IMR-90 (cell line): ENCODE results near the gene HPSE2. TPM values are rescaled to one million over a fixed set of nuclear protein-coding genes. Genes with fewer than 3 reads are reported as not detected.
A peak's percentile ranks its signal among the peaks of the same experiment; 100 is the strongest.

Experiments used
- ATAC-seq: fragments of 200-7000 bp; cut with Tn5 transposase; 2 replicates; pipeline ENCODE4 v1.9.1; 2020; ENCODE audit warnings: low read depth, mild to moderate bottlenecking, moderate library complexity
- BruUV-seq: library from RNA; stranded (reverse); fragments of 400-500 nt; replicated peaks from 2 replicates; lab custom pipeline; 2021; lab: Mats Ljungman, UMichigan
- CTCF ChIA-PET: fragments of 300-600 bp; formaldehyde crosslinking; extraction: SDS; loops from one replicate; lab custom pipeline; 2021; ENCODE audit warnings: antibody characterized with exemption; lab: Yijun Ruan, JAX
- POLR2A ChIA-PET: fragments of 300-600 bp; sonication (Branson Sonifier 250); formaldehyde crosslinking; loops from one replicate; lab custom pipeline; 2022; ENCODE audit warnings: antibody characterized with exemption; ENCODE audit not compliant: unreplicated experiment; lab: Charles Lee
- DNase-seq: peaks from one replicate; pipeline ENCODE4 v3.0.0; 2013
- H2AFZ ChIP-seq: replicated peaks from 2 replicates; pipeline ENCODE3; 2013; ENCODE audit warnings: low read length, mild to moderate bottlenecking; ENCODE audit not compliant: poor library complexity
- H2AK5ac ChIP-seq: 2 replicates; pipeline ENCODE4 v1.6.1; 2013; ENCODE audit warnings: low read depth, low read length, inconsistent platforms
- H2AK9ac ChIP-seq: replicated peaks from 2 replicates; pipeline ENCODE3; 2013; ENCODE audit warnings: mild to moderate bottlenecking, low read depth, low read length, moderate library complexity; ENCODE audit not compliant: poor library complexity
- H2BK120ac ChIP-seq: 2 replicates; pipeline ENCODE4 v1.6.1; 2013; ENCODE audit warnings: low read depth, low read length, inconsistent platforms
- H2BK15ac ChIP-seq: 3 replicates; pipeline ENCODE4 v1.6.1; 2013; ENCODE audit warnings: low read depth, low read length, inconsistent platforms
- H2BK20ac ChIP-seq: 2 replicates; pipeline ENCODE4 v1.6.1; 2013; ENCODE audit warnings: low read depth, mild to moderate bottlenecking, inconsistent platforms, low read length, moderate library complexity
- H2BK5ac ChIP-seq: 2 replicates; pipeline ENCODE4 v1.6.1; 2013; ENCODE audit warnings: mild to moderate bottlenecking, low read depth, low read length, inconsistent platforms; ENCODE audit not compliant: poor library complexity, severe bottlenecking
- H3K14ac ChIP-seq: replicated peaks from 2 replicates; pipeline ENCODE4 v1.6.1; 2013; ENCODE audit warnings: low read depth, low read length, inconsistent platforms
- H3K18ac ChIP-seq: 2 replicates; pipeline ENCODE4 v1.6.1; 2013; ENCODE audit warnings: low read depth, low read length, control low read depth
- H3K23ac ChIP-seq: 2 replicates; pipeline ENCODE4 v1.6.1; 2013; ENCODE audit warnings: low read depth, low read length, inconsistent platforms
- H3K27ac ChIP-seq: 2 replicates; pipeline ENCODE4 v1.5.1; 2013; ENCODE audit warnings: mild to moderate bottlenecking, control low read depth, low read length; ENCODE audit not compliant: insufficient read depth
- H3K27me3 ChIP-seq: 2 replicates; pipeline ENCODE4 v1.6.1; 2013; ENCODE audit warnings: low read length; ENCODE audit not compliant: control insufficient read depth, insufficient read depth
- H3K36me3 ChIP-seq: 2 replicates; pipeline ENCODE4 v1.6.1; 2013; ENCODE audit warnings: low read length, mixed read lengths; ENCODE audit not compliant: control insufficient read depth, insufficient read depth
- H3K4ac ChIP-seq: 2 replicates; pipeline ENCODE4 v1.6.1; 2013; ENCODE audit warnings: low read depth, low read length, inconsistent platforms
- H3K4me1 ChIP-seq: 2 replicates; pipeline ENCODE4 v1.6.1; 2013; ENCODE audit warnings: low read length, mixed read lengths; ENCODE audit not compliant: control insufficient read depth, insufficient read depth
- H3K4me2 ChIP-seq: 2 replicates; pipeline ENCODE4 v1.6.1; 2013; ENCODE audit warnings: low read depth, mild to moderate bottlenecking, control low read depth, low read length, moderate library complexity
- H3K4me3 ChIP-seq: 2 replicates; pipeline ENCODE4 v1.5.1; 2013; ENCODE audit warnings: low read depth, mild to moderate bottlenecking, control low read depth, low read length, moderate library complexity; ENCODE audit not compliant: insufficient read depth
- H3K56ac ChIP-seq: 2 replicates; pipeline ENCODE4 v1.6.1; 2013; ENCODE audit warnings: low read length, inconsistent platforms; ENCODE audit not compliant: insufficient read depth; ENCODE audit errors: extremely low read depth
- H3K79me1 ChIP-seq, 2 experiments: 2 replicates each; pipeline ENCODE4 v1.6.1; 2013; ENCODE audit warnings: low read length in 2 of 2, inconsistent platforms in 1 of 2, low read depth in 1 of 2
- H3K9ac ChIP-seq: 2 replicates; pipeline ENCODE4 v1.6.1; 2013; ENCODE audit warnings: low read depth, low read length, control low read depth
- H3K9me1 ChIP-seq: 2 replicates; pipeline ENCODE4 v1.6.1; 2013; ENCODE audit warnings: low read length, inconsistent platforms; ENCODE audit not compliant: insufficient read depth
- H3K9me3 ChIP-seq: 2 replicates; pipeline ENCODE4 v1.6.1; 2013; ENCODE audit warnings: low read length; ENCODE audit not compliant: control insufficient read depth, insufficient read depth
- H4K20me1 ChIP-seq: 2 replicates; pipeline ENCODE4 v1.6.1; 2013; ENCODE audit warnings: low read length, inconsistent platforms; ENCODE audit not compliant: insufficient read depth
- H4K5ac ChIP-seq: 2 replicates; pipeline ENCODE4 v1.6.1; 2013; ENCODE audit warnings: mild to moderate bottlenecking, low read depth, low read length, control low read depth
- H4K8ac ChIP-seq, 2 experiments: 2 replicates each; pipeline ENCODE4 v1.6.1; 2013; ENCODE audit warnings: low read depth in 2 of 2, low read length in 2 of 2, control low read depth in 1 of 2, inconsistent platforms in 1 of 2
- H4K91ac ChIP-seq: 2 replicates; pipeline ENCODE4 v1.6.1; 2013; ENCODE audit warnings: low read depth, low read length, inconsistent platforms; ENCODE audit not compliant: insufficient read depth
- BHLHE40 ChIP-seq: fragments of 150-350 bp; IDR thresholded peaks from 2 replicates; pipeline ENCODE4 v1.6.1; 2016; ENCODE audit warnings: mild to moderate bottlenecking, low read depth, low read length
- CEBPB ChIP-seq: IDR thresholded peaks from 2 replicates; pipeline ENCODE4 v1.6.1; 2012; ENCODE audit warnings: low read depth, low read length, improper control_type of control experiment
- ELK1 ChIP-seq: fragments of 150-350 bp; IDR thresholded peaks from 2 replicates; pipeline ENCODE4 v1.6.1; 2016; ENCODE audit warnings: low read depth, mild to moderate bottlenecking, low read length, moderate library complexity, borderline replicate concordance
- FOS ChIP-seq: fragments of 150-350 bp; IDR thresholded peaks from 2 replicates; pipeline ENCODE4 v1.6.1; 2016; ENCODE audit warnings: low read depth, low read length
- MAFK ChIP-seq: IDR thresholded peaks from 2 replicates; pipeline ENCODE4 v1.6.1; 2012; ENCODE audit warnings: low read depth, low read length, improper control_type of control experiment
- MAZ ChIP-seq: IDR thresholded peaks from 2 replicates; pipeline ENCODE4 v1.6.1; 2012; ENCODE audit warnings: low read depth, mild to moderate bottlenecking, low read length, improper control_type of control experiment, moderate library complexity, borderline replicate concordance
- MXI1 ChIP-seq: IDR thresholded peaks from 2 replicates; pipeline ENCODE4 v1.6.1; 2012; ENCODE audit warnings: low read depth, mild to moderate bottlenecking, low read length, moderate library complexity, borderline replicate concordance
- NFE2L2 ChIP-seq: fragments of 150-350 bp; IDR thresholded peaks from 2 replicates; pipeline ENCODE4 v1.6.1; 2016; ENCODE audit warnings: low read depth, mild to moderate bottlenecking, low read length
- POLR2A ChIP-seq: IDR thresholded peaks from 2 replicates; pipeline ENCODE4 v1.6.1; 2012; ENCODE audit warnings: mild to moderate bottlenecking, low read depth, low read length
- RAD21 ChIP-seq: IDR thresholded peaks from 2 replicates; pipeline ENCODE4 v1.6.1; 2012; ENCODE audit warnings: low read length, improper control_type of control experiment
- RCOR1 ChIP-seq: IDR thresholded peaks from 2 replicates; pipeline ENCODE4 v1.6.1; 2012; ENCODE audit warnings: mild to moderate bottlenecking, low read length, improper control_type of control experiment; ENCODE audit not compliant: insufficient replicate concordance
- SMC3 ChIP-seq: fragments of 150-350 bp; IDR thresholded peaks from 2 replicates; pipeline ENCODE4 v1.6.1; 2016; ENCODE audit warnings: low read depth, mild to moderate bottlenecking, antibody characterized with exemption, low read length, moderate library complexity
- USF2 ChIP-seq: fragments of 150-350 bp; IDR thresholded peaks from 2 replicates; pipeline ENCODE4 v1.6.1; 2017; ENCODE audit warnings: mild to moderate bottlenecking, antibody characterized with exemption, low read length, low read depth
- WGBS, 2 experiments: methylation state at CpG; one replicate each; pipeline versions ENCODE4 v1.1.5 to v1.1.7; 2013; ENCODE audit warnings: missing lambda C conversion rate in 2 of 2; ENCODE audit not compliant: insufficient read length in 1 of 2; ENCODE audit errors: extremely low coverage in 2 of 2; 5-methylcytosine and 5-hydroxymethylcytosine counted together
- dilution Hi-C: fragments of 300-500 bp; cut with HindIII; formaldehyde crosslinking; loops from one replicate; pipeline ENCODE4 v1.14.3; 2018; ENCODE audit warnings: low sequenced_read_pairs; ENCODE audit not compliant: unreplicated experiment
- in situ Hi-C: fragments of 300-500 bp; cut with MboI; formaldehyde crosslinking; loops from 3 replicates; pipeline ENCODE4 v1.14.3; 2019; ENCODE audit warnings: low sequenced_read_pairs, inconsistent platforms, mixed read lengths
- intact Hi-C: fragments of 100-400 bp; cut with micrococcal nuclease; formaldehyde crosslinking; loops from 2 replicates; pipeline ENCODE4 v1.10.0; 2022
- polyA plus RNA-seq, 3 experiments: library from polyadenylated mRNA; depleted of rRNA; stranded (reverse); fragments of >200 nt; gene quantifications; 2 replicates each; pipeline ENCODE4 v1.2.3, GENCODE V29; 2012; ENCODE audit warnings: low replicate concordance in 1 of 3
- total RNA-seq: library from RNA; depleted of rRNA; stranded (reverse); fragments of >200 nt; gene quantifications from 2 replicates; pipeline ENCODE4 v1.2.3, GENCODE V29; 2012
- TF ChIP-seq, protein P1 (sequence below): conservative IDR thresholded peaks from 2 replicates; pipeline ENCODE4 v1.5.1; 2012; ENCODE audit warnings: mild to moderate bottlenecking, low read depth, low read length, improper control_type of control experiment

Gene HPSE2
- total and polyA plus RNA-seq, 2 of the 4 experiments (the other 2 are of a cell fraction), result not detected

GRCh38 chr10:98446661-98447221, 788.9 kb downstream of the HPSE2 start, which contains the start of gene HPS1:
TSS of gene HPS1 (minus strand) at chr10:98446935. CDS start at chr10:98443240, 3,695 bp downstream.
- Histone ChIP-seq H2AK5ac (peak within 1 kb of the TSS; percentile 59), H3K14ac (peak within 1 kb of the TSS; percentile 92), H3K27ac (peak within 1 kb of the TSS; percentile 76), H2BK20ac (peak within 1 kb of the TSS; percentile 31; the same call in 1 of the 2 replicates), H3K23ac (peak within 1 kb of the TSS; percentile 74), H2BK5ac (peak within 1 kb of the TSS; percentile 64), H2AFZ (peak within 1 kb of the TSS; percentile 98), H4K5ac (peak within 1 kb of the TSS; percentile 98), H2BK15ac (peak within 1 kb of the TSS; percentile 90; the same call in 1 of the 3 replicates), H3K4me2 (peak within 1 kb of the TSS; percentile 79), H4K20me1 (peaks cover 4% of the 10 kb centered on the region; the same call in 1 of the 2 replicates), H3K18ac (peak within 1 kb of the TSS; percentile 91), H2AK9ac (peak within 1 kb of the TSS; percentile 96), H3K9me3 (no peaks in the 10 kb centered on the region), H3K4me1 (peaks cover 3% of the 10 kb centered on the region; the same call in 1 of the 2 replicates), H3K9ac (peak within 1 kb of the TSS; percentile 92), H3K56ac (peak within 1 kb of the TSS; percentile 76), H3K9me1 (peaks cover 15% of the 10 kb centered on the region), H3K36me3 (peaks cover 21% of the 10 kb centered on the region), H3K27me3 (no peaks in the 10 kb centered on the region), H2BK120ac (peak within 1 kb of the TSS; percentile 85), H3K79me1 (peaks cover 26 to 35% of the 10 kb centered on the region in 2 experiments), H3K4ac (peak within 1 kb of the TSS; percentile 83), H3K4me3 (peak within 1 kb of the TSS; percentile 73), H4K8ac (peak within 1 kb of the TSS; percentile 99 to 100), H4K91ac (peak within 1 kb of the TSS; percentile 96)
- ChIA-PET POLR2A (no interaction called here), CTCF (no interaction called here)
- 0% methylated on average over 32 of the region's 47 CpGs; no CpG with 5 or more reads in 1 of the 2 experiments for WGBS, 2 experiments
- DNase-seq, result peak; percentile 58
- no TSS peak for BruUV-seq
- in situ Hi-C loops, result no loop called here
- peak; percentile 95 for ATAC-seq
- dilution Hi-C loops, result no loop called here
- TF ChIP-seq MAZ (peak; percentile 99), BHLHE40 (peak; percentile 91), SMC3 (no peak), RAD21 (no peak), CEBPB (no peak), USF2 (peak; percentile 99), MXI1 (peak; percentile 48; the same call in 1 of the 2 replicates), FOS (peak; percentile 89), ELK1 (no peak), MAFK (no peak), POLR2A (peak; percentile 81), NFE2L2 (no peak), RCOR1 (peak; percentile 69)
- TF ChIP-seq, protein P1, sequence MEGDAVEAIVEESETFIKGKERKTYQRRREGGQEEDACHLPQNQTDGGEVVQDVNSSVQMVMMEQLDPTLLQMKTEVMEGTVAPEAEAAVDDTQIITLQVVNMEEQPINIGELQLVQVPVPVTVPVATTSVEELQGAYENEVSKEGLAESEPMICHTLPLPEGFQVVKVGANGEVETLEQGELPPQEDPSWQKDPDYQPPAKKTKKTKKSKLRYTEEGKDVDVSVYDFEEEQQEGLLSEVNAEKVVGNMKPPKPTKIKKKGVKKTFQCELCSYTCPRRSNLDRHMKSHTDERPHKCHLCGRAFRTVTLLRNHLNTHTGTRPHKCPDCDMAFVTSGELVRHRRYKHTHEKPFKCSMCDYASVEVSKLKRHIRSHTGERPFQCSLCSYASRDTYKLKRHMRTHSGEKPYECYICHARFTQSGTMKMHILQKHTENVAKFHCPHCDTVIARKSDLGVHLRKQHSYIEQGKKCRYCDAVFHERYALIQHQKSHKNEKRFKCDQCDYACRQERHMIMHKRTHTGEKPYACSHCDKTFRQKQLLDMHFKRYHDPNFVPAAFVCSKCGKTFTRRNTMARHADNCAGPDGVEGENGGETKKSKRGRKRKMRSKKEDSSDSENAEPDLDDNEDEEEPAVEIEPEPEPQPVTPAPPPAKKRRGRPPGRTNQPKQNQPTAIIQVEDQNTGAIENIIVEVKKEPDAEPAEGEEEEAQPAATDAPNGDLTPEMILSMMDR, result no peak
- intact Hi-C loops, result no loop called here
